WTC11 (cell line): ENCODE measurements around the gene C2orf76. TPM values are rescaled to one million over a fixed set of nuclear protein-coding genes. Genes with fewer than 3 reads are reported as not detected.

Experiments used
- ATAC-seq: fragments of 200-7000 bp; cut with Tn5 transposase; 2 replicates; pipeline ENCODE4 v1.10.0; 2021; ENCODE audit warnings: mild to moderate bottlenecking, moderate library complexity
- CTCF ChIA-PET: fragments of 300-600 bp; sonication (Branson Sonifier 250); formaldehyde crosslinking; loops from one replicate; lab custom pipeline; 2021; ENCODE audit warnings: antibody characterized with exemption; lab: Charles Lee
- POLR2A ChIA-PET: fragments of 350-600 bp; sonication (Branson Sonifier 250); formaldehyde crosslinking; loops from one replicate; lab custom pipeline; 2021; ENCODE audit warnings: antibody characterized with exemption; lab: Charles Lee
- DNase-seq: peaks from one replicate; pipeline ENCODE4 v3.0.0; 2021; ENCODE audit warnings: low spot score
- H3K27ac Mint-ChIP-seq: 2 replicates; pipeline ENCODE4 v1.8.0; 2021; ENCODE audit warnings: mixed read lengths
- H3K27me3 Mint-ChIP-seq: 2 replicates; pipeline ENCODE4 v1.8.0; 2021; ENCODE audit warnings: low read depth, mild to moderate bottlenecking, moderate library complexity, mixed read lengths
- H3K36me3 Mint-ChIP-seq: 2 replicates; pipeline ENCODE4 v1.8.0; 2021; ENCODE audit warnings: mixed read lengths
- H3K4me1 Mint-ChIP-seq: 2 replicates; pipeline ENCODE4 v1.8.0; 2022; ENCODE audit warnings: mixed read lengths
- H3K4me3 Mint-ChIP-seq: 2 replicates; pipeline ENCODE4 v1.8.0; 2021; ENCODE audit warnings: mild to moderate bottlenecking, moderate library complexity, mixed read lengths
- H3K9me3 Mint-ChIP-seq: 2 replicates; pipeline ENCODE4 v1.8.0; 2021; ENCODE audit warnings: mixed read lengths
- CBFB ChIP-seq: sonication (generic); formaldehyde crosslinking; IDR thresholded peaks from 2 replicates; pipeline ENCODE4 v1.8.1; 2022; ENCODE audit warnings: mild to moderate bottlenecking, low read depth, missing genetic modification reagents
- CREB1 ChIP-seq: sonication (generic); formaldehyde crosslinking; IDR thresholded peaks from 2 replicates; pipeline ENCODE4 v1.8.0; 2023; ENCODE audit warnings: mild to moderate bottlenecking, missing genetic modification reagents
- EMX1 ChIP-seq: fragments of 250-450 bp; sonication (Bioruptor Pico); IDR thresholded peaks from 2 replicates; pipeline ENCODE4 v1.8.0; 2021; ENCODE audit warnings: mild to moderate bottlenecking
- FOXK1 ChIP-seq: sonication (generic); formaldehyde crosslinking; IDR thresholded peaks from 2 replicates; pipeline ENCODE4 v1.8.0; 2022; ENCODE audit warnings: mild to moderate bottlenecking, moderate library complexity, missing genetic modification reagents
- FOXP1 ChIP-seq: sonication (generic); formaldehyde crosslinking; IDR thresholded peaks from 2 replicates; pipeline ENCODE4 v1.8.0; 2022; ENCODE audit warnings: missing genetic modification reagents, mild to moderate bottlenecking, moderate library complexity, borderline replicate concordance
- GTF2I ChIP-seq: fragments of 250-450 bp; sonication (Bioruptor Pico); conservative IDR thresholded peaks from 2 replicates; pipeline ENCODE4 v1.4.0; 2021; ENCODE audit warnings: mild to moderate bottlenecking
- IRF2 ChIP-seq: sonication (generic); formaldehyde crosslinking; IDR thresholded peaks from 2 replicates; pipeline ENCODE4 v1.8.0; 2022; ENCODE audit warnings: low read depth, missing genetic modification reagents, borderline replicate concordance
- KAT7 ChIP-seq: sonication (generic); formaldehyde crosslinking; IDR thresholded peaks from 2 replicates; pipeline ENCODE4 v1.8.1; 2023; ENCODE audit warnings: missing genetic modification reagents, mild to moderate bottlenecking, borderline replicate concordance
- MYBL2 ChIP-seq: sonication (generic); formaldehyde crosslinking; IDR thresholded peaks from 2 replicates; pipeline ENCODE4 v1.8.1; 2023; ENCODE audit warnings: mild to moderate bottlenecking, moderate library complexity, missing genetic modification reagents
- NFATC4 ChIP-seq: fragments of 250-450 bp; sonication (Bioruptor Pico); IDR thresholded peaks from 2 replicates; pipeline ENCODE4 v1.9.0; 2021; ENCODE audit warnings: mild to moderate bottlenecking
- NR1H2 ChIP-seq: sonication (generic); formaldehyde crosslinking; IDR thresholded peaks from 2 replicates; pipeline ENCODE4 v1.9.0; 2021; ENCODE audit warnings: mild to moderate bottlenecking, moderate library complexity, missing genetic modification reagents
- OVOL2 ChIP-seq: fragments of 250-450 bp; sonication (Bioruptor Pico); IDR thresholded peaks from 2 replicates; pipeline ENCODE4 v1.9.0; 2021; ENCODE audit warnings: mild to moderate bottlenecking, borderline replicate concordance
- RORB ChIP-seq: fragments of 250-450 bp; sonication (Bioruptor Pico); IDR thresholded peaks from 2 replicates; pipeline ENCODE4 v1.9.0; 2021; ENCODE audit warnings: mild to moderate bottlenecking
- TEAD1 ChIP-seq: sonication (generic); formaldehyde crosslinking; IDR thresholded peaks from 2 replicates; pipeline ENCODE4 v1.8.0; 2022; ENCODE audit warnings: mild to moderate bottlenecking, missing genetic modification reagents
- TEAD4 ChIP-seq: sonication (generic); formaldehyde crosslinking; IDR thresholded peaks from 2 replicates; pipeline ENCODE4 v1.8.0; 2022; ENCODE audit warnings: mild to moderate bottlenecking, missing genetic modification reagents
- ZBTB21 ChIP-seq: sonication (generic); formaldehyde crosslinking; IDR thresholded peaks from 2 replicates; pipeline ENCODE4 v1.8.1; 2023; ENCODE audit warnings: mild to moderate bottlenecking, missing genetic modification reagents, borderline replicate concordance
- ZNF396 ChIP-seq: fragments of 250-450 bp; sonication (Bioruptor Pico); IDR thresholded peaks from 2 replicates; pipeline ENCODE4 v1.8.0; 2021; ENCODE audit warnings: mild to moderate bottlenecking, moderate library complexity, borderline replicate concordance
- total RNA-seq: library from RNA; stranded (reverse); gene quantifications from 3 replicates; pipeline ENCODE4 v1.2.3, GENCODE V29; 2021
- TF ChIP-seq, protein P1 (sequence below): fragments of 250-450 bp; sonication (Bioruptor Pico); IDR thresholded peaks from 2 replicates; pipeline ENCODE4 v1.9.0; 2021; ENCODE audit warnings: mild to moderate bottlenecking
- TF ChIP-seq, protein P2 (sequence below): fragments of 200-600 bp; IDR thresholded peaks from 2 replicates; pipeline ENCODE4 v1.8.0; 2022; ENCODE audit warnings: antibody characterized with exemption
- TF ChIP-seq, protein P3 (sequence below): sonication (generic); formaldehyde crosslinking; IDR thresholded peaks from 2 replicates; pipeline ENCODE4 v1.8.0; 2022; ENCODE audit warnings: mild to moderate bottlenecking, missing genetic modification reagents
- TF ChIP-seq, protein P4 (sequence below): fragments of 250-450 bp; sonication (Bioruptor Pico); conservative IDR thresholded peaks from 2 replicates; pipeline ENCODE4 v1.9.0; 2021; ENCODE audit warnings: mild to moderate bottlenecking
- TF ChIP-seq, protein P5 (sequence below): sonication (generic); formaldehyde crosslinking; IDR thresholded peaks from 2 replicates; pipeline ENCODE4 v1.8.0; 2023; ENCODE audit warnings: mild to moderate bottlenecking, missing genetic modification reagents

The C2orf76 gene
- total RNA-seq, 1 experiment from 2014 or later: 4.4 TPM

DNA sequence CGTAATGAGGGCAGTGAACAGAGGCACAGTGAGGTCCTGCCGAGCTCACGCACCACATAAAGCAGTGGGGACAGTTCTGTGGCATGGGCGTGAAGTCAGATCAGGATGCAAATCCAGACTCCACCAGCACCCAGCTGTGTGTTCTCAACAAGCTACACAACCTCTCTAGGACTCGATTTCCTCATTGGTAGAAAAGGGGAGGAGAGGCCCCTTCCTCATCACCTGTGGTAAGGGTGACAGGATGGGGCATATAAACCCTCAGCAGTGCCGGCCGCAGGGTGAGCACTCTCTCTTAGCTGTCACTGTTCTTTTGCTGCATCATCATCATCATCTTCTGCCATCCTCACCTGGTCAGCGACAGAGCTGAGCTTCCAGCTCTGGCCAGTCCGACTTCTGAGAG is 54.8 kb downstream of the C2orf76 start (continued):
- TF ChIP-seq, protein P1, sequence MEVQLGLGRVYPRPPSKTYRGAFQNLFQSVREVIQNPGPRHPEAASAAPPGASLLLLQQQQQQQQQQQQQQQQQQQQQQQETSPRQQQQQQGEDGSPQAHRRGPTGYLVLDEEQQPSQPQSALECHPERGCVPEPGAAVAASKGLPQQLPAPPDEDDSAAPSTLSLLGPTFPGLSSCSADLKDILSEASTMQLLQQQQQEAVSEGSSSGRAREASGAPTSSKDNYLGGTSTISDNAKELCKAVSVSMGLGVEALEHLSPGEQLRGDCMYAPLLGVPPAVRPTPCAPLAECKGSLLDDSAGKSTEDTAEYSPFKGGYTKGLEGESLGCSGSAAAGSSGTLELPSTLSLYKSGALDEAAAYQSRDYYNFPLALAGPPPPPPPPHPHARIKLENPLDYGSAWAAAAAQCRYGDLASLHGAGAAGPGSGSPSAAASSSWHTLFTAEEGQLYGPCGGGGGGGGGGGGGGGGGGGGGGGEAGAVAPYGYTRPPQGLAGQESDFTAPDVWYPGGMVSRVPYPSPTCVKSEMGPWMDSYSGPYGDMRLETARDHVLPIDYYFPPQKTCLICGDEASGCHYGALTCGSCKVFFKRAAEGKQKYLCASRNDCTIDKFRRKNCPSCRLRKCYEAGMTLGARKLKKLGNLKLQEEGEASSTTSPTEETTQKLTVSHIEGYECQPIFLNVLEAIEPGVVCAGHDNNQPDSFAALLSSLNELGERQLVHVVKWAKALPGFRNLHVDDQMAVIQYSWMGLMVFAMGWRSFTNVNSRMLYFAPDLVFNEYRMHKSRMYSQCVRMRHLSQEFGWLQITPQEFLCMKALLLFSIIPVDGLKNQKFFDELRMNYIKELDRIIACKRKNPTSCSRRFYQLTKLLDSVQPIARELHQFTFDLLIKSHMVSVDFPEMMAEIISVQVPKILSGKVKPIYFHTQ (CRISPR knock-in tag): no peak
- TF ChIP-seq NR1H2 (no peak), CREB1 (no peak)
- TF ChIP-seq, all 79 proteins: peak for 0

DNA sequence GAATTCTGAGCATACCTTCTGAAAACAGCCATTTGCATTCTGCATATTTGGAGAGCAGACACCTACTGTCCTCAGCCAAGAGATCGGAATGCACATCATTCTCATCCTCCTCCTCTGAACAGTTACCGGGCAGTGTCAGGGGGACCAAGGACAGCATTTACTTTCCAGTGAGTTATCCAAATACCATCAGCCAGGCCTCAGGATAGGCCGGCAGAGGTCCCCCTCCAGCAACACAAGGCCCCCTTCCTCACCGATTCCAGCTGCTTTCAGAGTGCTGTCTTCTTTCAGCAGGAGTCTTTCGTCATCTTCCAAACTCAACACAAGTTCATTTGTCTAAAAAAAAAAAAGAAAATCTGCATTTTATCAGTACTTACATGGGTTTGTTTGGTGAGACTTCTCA is 55.3 kb downstream of the C2orf76 start:
- CTCF ChIA-PET: interaction anchor here (0.8 to 2.1 kb wide), 16 partner anchors 8 to 430 kb away, joined by 3 to 11 read pairs (median 4); no protein-coding TSS in a partner anchor
- POLR2A ChIA-PET: interaction anchor here (0.6 to 0.7 kb wide), 2 partner anchors 34 to 76 kb away, joined by 3 to 9 read pairs; no protein-coding TSS in a partner anchor

DNA sequence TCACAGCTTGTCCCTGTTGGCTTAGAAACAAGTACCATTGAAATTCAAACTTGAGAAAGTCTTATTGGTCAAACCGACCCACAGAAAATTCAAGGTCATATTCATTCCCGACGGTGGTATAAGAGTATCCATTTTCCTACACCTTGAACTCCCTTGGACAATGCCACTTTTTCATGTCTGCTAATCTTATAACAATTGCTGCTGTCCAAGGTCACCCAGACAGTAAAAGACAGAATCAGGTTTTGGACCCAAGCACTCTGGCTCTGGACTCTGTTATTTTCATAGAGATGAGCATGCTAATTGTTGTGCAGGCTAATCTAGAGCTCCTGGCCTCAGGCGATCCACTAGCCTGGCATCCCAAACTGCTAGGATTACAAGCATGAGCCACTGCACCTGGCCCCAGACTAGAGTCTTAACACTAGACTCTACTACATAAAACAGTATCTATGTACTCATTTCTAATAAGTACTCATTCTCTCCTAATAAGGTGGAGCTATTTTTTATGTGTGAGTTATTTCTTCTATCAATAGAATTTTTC is 57.8 kb downstream of the C2orf76 start:
- no peaks in the 10 kb centered on the region for H3K27me3 Mint-ChIP-seq
- H3K4me1 Mint-ChIP-seq: peaks cover 34% of the 10 kb centered on the region
- DNase-seq: no peak
- ChIA-PET CTCF (interaction anchor here (1.8 kb wide), 1 partner anchor 42 kb away, joined by 7 read pairs; no protein-coding TSS in a partner anchor), POLR2A (no interaction called here)
- H3K9me3 Mint-ChIP-seq: no peaks in the 10 kb centered on the region
- no peak overlapping the region for H3K27ac Mint-ChIP-seq
- H3K36me3 Mint-ChIP-seq: no peaks in the 10 kb centered on the region
- H3K4me3 Mint-ChIP-seq: no peak overlapping the region
- no peak for ATAC-seq
- no peak for TF ChIP-seq GTF2I (CRISPR knock-in tag)
- TF ChIP-seq, protein P2, sequence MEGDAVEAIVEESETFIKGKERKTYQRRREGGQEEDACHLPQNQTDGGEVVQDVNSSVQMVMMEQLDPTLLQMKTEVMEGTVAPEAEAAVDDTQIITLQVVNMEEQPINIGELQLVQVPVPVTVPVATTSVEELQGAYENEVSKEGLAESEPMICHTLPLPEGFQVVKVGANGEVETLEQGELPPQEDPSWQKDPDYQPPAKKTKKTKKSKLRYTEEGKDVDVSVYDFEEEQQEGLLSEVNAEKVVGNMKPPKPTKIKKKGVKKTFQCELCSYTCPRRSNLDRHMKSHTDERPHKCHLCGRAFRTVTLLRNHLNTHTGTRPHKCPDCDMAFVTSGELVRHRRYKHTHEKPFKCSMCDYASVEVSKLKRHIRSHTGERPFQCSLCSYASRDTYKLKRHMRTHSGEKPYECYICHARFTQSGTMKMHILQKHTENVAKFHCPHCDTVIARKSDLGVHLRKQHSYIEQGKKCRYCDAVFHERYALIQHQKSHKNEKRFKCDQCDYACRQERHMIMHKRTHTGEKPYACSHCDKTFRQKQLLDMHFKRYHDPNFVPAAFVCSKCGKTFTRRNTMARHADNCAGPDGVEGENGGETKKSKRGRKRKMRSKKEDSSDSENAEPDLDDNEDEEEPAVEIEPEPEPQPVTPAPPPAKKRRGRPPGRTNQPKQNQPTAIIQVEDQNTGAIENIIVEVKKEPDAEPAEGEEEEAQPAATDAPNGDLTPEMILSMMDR: no peak
- TF ChIP-seq KAT7 (CRISPR knock-in tag): no peak
- no peak for TF ChIP-seq EMX1 (CRISPR knock-in tag)
- no peak for TF ChIP-seq TEAD4
- no peak for TF ChIP-seq IRF2
- TF ChIP-seq ZNF396: no peak
- TF ChIP-seq ZBTB21: no peak
- no peak for TF ChIP-seq CBFB (CRISPR knock-in tag)
- no peak for TF ChIP-seq TEAD1 (CRISPR knock-in tag)
- TF ChIP-seq, protein P3, sequence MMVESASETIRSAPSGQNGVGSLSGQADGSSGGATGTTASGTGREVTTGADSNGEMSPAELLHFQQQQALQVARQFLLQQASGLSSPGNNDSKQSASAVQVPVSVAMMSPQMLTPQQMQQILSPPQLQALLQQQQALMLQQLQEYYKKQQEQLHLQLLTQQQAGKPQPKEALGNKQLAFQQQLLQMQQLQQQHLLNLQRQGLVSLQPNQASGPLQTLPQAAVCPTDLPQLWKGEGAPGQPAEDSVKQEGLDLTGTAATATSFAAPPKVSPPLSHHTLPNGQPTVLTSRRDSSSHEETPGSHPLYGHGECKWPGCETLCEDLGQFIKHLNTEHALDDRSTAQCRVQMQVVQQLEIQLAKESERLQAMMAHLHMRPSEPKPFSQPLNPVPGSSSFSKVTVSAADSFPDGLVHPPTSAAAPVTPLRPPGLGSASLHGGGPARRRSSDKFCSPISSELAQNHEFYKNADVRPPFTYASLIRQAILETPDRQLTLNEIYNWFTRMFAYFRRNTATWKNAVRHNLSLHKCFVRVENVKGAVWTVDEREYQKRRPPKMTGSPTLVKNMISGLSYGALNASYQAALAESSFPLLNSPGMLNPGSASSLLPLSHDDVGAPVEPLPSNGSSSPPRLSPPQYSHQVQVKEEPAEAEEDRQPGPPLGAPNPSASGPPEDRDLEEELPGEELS (CRISPR knock-in tag): no peak
- TF ChIP-seq NFATC4 (CRISPR knock-in tag): no peak
- TF ChIP-seq FOXK1: no peak

More for the DNA sequence above, 55.3 kb downstream of the C2orf76 start:
- Mint-ChIP-seq H3K4me1 (peaks cover 23% of the 10 kb centered on the region), H3K4me3 (no peak overlapping the region), H3K27me3 (no peaks in the 10 kb centered on the region), H3K36me3 (no peaks in the 10 kb centered on the region), H3K27ac (no peak overlapping the region), H3K9me3 (no peaks in the 10 kb centered on the region)
- TF ChIP-seq, protein P4, sequence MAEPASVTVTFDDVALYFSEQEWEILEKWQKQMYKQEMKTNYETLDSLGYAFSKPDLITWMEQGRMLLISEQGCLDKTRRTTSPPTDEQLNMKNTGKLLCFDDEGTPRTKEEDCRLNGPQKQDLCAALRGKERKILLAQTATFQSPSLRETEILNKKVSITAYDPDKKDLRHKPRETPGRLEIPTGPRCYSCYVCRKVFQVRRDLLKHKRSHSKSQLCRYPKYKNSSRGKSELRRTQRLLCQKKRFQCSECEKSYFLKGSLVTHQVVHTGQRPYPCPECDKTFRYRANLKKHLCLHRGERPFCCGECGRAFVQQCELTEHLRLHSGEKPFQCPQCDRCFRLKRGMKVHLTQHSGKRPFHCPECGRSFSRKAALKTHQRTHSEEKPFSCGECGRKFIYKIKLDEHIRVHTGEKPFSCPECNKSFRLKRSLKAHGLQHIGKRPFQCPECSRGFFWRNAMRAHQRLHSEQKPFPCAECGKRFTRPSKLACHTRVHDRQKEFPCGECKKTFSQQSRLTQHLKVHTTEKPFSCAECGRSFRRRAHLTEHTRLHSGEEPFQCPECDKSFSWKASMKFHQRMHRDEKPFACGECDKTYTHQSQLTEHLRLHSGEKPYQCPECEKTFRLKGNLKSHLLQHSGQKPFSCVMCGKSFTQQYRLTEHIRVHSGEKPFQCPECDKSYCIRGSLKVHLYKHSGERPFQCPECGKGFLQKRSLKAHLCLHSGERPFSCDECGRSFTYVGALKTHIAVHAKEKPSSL (CRISPR knock-in tag): no peak
- TF ChIP-seq, protein P5, sequence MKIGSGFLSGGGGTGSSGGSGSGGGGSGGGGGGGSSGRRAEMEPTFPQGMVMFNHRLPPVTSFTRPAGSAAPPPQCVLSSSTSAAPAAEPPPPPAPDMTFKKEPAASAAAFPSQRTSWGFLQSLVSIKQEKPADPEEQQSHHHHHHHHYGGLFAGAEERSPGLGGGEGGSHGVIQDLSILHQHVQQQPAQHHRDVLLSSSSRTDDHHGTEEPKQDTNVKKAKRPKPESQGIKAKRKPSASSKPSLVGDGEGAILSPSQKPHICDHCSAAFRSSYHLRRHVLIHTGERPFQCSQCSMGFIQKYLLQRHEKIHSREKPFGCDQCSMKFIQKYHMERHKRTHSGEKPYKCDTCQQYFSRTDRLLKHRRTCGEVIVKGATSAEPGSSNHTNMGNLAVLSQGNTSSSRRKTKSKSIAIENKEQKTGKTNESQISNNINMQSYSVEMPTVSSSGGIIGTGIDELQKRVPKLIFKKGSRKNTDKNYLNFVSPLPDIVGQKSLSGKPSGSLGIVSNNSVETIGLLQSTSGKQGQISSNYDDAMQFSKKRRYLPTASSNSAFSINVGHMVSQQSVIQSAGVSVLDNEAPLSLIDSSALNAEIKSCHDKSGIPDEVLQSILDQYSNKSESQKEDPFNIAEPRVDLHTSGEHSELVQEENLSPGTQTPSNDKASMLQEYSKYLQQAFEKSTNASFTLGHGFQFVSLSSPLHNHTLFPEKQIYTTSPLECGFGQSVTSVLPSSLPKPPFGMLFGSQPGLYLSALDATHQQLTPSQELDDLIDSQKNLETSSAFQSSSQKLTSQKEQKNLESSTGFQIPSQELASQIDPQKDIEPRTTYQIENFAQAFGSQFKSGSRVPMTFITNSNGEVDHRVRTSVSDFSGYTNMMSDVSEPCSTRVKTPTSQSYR (CRISPR knock-in tag): no peak
- no peak for TF ChIP-seq OVOL2
- TF ChIP-seq FOXP1 (CRISPR knock-in tag): no peak
- no peak for TF ChIP-seq NFATC4 (CRISPR knock-in tag)
- TF ChIP-seq RORB (CRISPR knock-in tag): no peak
- TF ChIP-seq MYBL2 (CRISPR knock-in tag): no peak
- peak; percentile 88 for ATAC-seq
- DNase-seq: peak; percentile 44
